Fibroblast of lung (primary cell): ENCODE data around the gene CIB4.

ENCODE experiments used
- EZH2 ChIP-seq: IDR thresholded peaks from 2 replicates; pipeline ENCODE4 v1.5.1; 2012; ENCODE audit warnings: low read length, control low read depth, mild to moderate bottlenecking; ENCODE audit errors: missing control alignments
- TF ChIP-seq, protein P1 (sequence below), 2 donors: IDR thresholded peaks in 1 of 2; conservative IDR thresholded peaks in 1 of 2; 1 replicate in 1 of 2; 2 replicates in 1 of 2; pipeline ENCODE4 v1.5.1; 2011 to 2012; ENCODE audit warnings: low read length in 2 of 2, control low read depth in 1 of 2, inconsistent platforms in 1 of 2, low read depth in 1 of 2, mild to moderate bottlenecking in 1 of 2

DNA sequence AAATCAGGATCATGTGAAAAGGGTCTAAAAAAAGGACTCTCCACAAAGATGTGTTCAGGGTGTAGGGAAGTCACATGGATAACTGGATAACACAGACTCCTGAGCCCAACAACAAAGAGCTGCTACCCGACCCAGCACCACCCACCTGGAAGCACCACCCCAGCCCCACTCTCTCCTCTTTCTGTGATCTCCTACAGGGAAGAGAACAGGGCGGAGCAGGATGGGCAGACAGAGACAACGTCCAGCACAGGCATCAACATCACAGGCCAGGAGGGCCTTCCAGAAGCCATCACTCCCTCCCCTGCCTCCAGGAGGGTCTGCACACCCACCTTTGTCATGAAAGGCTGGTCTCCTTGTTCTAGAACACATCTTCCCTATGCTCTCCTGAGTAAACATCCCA is 1.3 kb upstream of the CIB4 start:
- TF ChIP-seq, protein P1, sequence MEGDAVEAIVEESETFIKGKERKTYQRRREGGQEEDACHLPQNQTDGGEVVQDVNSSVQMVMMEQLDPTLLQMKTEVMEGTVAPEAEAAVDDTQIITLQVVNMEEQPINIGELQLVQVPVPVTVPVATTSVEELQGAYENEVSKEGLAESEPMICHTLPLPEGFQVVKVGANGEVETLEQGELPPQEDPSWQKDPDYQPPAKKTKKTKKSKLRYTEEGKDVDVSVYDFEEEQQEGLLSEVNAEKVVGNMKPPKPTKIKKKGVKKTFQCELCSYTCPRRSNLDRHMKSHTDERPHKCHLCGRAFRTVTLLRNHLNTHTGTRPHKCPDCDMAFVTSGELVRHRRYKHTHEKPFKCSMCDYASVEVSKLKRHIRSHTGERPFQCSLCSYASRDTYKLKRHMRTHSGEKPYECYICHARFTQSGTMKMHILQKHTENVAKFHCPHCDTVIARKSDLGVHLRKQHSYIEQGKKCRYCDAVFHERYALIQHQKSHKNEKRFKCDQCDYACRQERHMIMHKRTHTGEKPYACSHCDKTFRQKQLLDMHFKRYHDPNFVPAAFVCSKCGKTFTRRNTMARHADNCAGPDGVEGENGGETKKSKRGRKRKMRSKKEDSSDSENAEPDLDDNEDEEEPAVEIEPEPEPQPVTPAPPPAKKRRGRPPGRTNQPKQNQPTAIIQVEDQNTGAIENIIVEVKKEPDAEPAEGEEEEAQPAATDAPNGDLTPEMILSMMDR (conservative IDR thresholded peaks at IDR 0.05 in 1 of 2, IDR thresholded peaks at IDR 0.05 in 1 of 2; ENCODE audit: low read depth in 1 of 2, low read length in 2 of 2): no peak
- no peak for TF ChIP-seq EZH2
